K562 (cell line): ENCODE results near the gene SDK1.

Experiments used
- ARHGAP35 ChIP-seq: fragments of 450-650 bp; IDR thresholded peaks from 2 replicates; pipeline ENCODE4 v1.6.1; 2018; ENCODE audit not compliant: partially characterized antibody
- ARID3A ChIP-seq: IDR thresholded peaks from 2 replicates; pipeline ENCODE4 v1.6.1; 2012; ENCODE audit warnings: low read depth, low read length, improper control_type of control experiment, borderline replicate concordance
- ASH1L ChIP-seq: fragments of 450-650 bp; IDR thresholded peaks from 2 replicates; pipeline ENCODE4 v1.6.1; 2018; ENCODE audit warnings: borderline replicate concordance, mild to moderate bottlenecking, low read depth; ENCODE audit not compliant: partially characterized antibody
- EP300 ChIP-seq: IDR thresholded peaks from 2 replicates; pipeline ENCODE4 v1.6.1; 2012; ENCODE audit warnings: low read length, improper control_type of control experiment
- EZH2 ChIP-seq: IDR thresholded peaks from 2 replicates; pipeline ENCODE4 v1.6.1; 2012; ENCODE audit warnings: low read depth, mild to moderate bottlenecking, inconsistent platforms, low read length, borderline replicate concordance
- MBD2 ChIP-seq: sonication (generic); IDR thresholded peaks from 2 replicates; pipeline ENCODE4 v1.6.1; 2016; ENCODE audit warnings: low read depth, borderline replicate concordance
- MEF2A ChIP-seq: IDR thresholded peaks from 2 replicates; pipeline ENCODE4 v1.6.1; 2011; ENCODE audit warnings: low read depth, mild to moderate bottlenecking, low read length, moderate library complexity; ENCODE audit not compliant: control insufficient read depth
- POLR2A ChIP-seq: fragments of 450-650 bp; conservative IDR thresholded peaks from 2 replicates; pipeline ENCODE4 v1.6.1; 2016
- TAF7 ChIP-seq: fragments of 450-650 bp; IDR thresholded peaks from 2 replicates; pipeline ENCODE4 v1.6.1; 2016; ENCODE audit warnings: missing genetic modification characterization, missing compliant biosample characterization
- TOE1 ChIP-seq, 2 experiments: fragments of 450-650 bp in 1 of 2; sonication (generic) in 1 of 2; formaldehyde crosslinking in 1 of 2; IDR thresholded peaks; 2 replicates each; pipeline versions ENCODE4 v1.7.1 to v1.8.0; 2016 to 2022; ENCODE audit warnings: borderline replicate concordance in 2 of 2, mild to moderate bottlenecking in 2 of 2, antibody characterized with exemption in 1 of 2, inconsistent platforms in 1 of 2, low read depth in 1 of 2, missing genetic modification reagents in 1 of 2, moderate library complexity in 1 of 2
- U2AF2 ChIP-seq: fragments of 200-400 bp; formaldehyde crosslinking; optimal IDR thresholded peaks from 2 replicates; pipeline ENCODE3; 2017; ENCODE audit warnings: low read depth, mild to moderate bottlenecking, low read length
- ZNF324 ChIP-seq: fragments of 250-450 bp; sonication (Bioruptor Pico); IDR thresholded peaks from 2 replicates; pipeline ENCODE4 v1.4.0; 2020; ENCODE audit warnings: mild to moderate bottlenecking

- TF ChIP-seq ZNF324 (CRISPR knock-in tag) (no peak), EZH2 (no peak), ARHGAP35 (no peak), EP300 (no peak), U2AF2 (no peak), ASH1L (no peak), ARID3A (no peak), TOE1 (IDR thresholded peaks at IDR 0.05; ENCODE audit: borderline replicate concordance) (no peak), TOE1 (CRISPR knock-in tag; IDR thresholded peaks at IDR 0.05; ENCODE audit: borderline replicate concordance, low read depth) (no peak), TAF7 (tag) (no peak), POLR2A (no peak), MEF2A (no peak), MBD2 (no peak)
These were observed 812.9 kb downstream of the SDK1 start for GRCh38 chr7:4113976-4114375.
